Embryonic facial prominence (tissue), 1 donor: ENCODE data around the gene NUAK1.
"Not testable (repeated sequence)": the region's sequence is repeated elsewhere in the genome, so short reads cannot be mapped to it uniquely, and the experiment has no call there.

Source experiments
- DNase-seq: peaks from one replicate; pipeline ENCODE4 v3.0.0-alpha.2; 2016; ENCODE audit errors: extremely low spot score

The NUAK1 gene

GRCh38 chr12:106033161-106033675 lies 105.5 kb downstream of the NUAK1 start:
- no peak for DNase-seq

GRCh38 chr12:106032623-106032925 lies 106.2 kb downstream of the NUAK1 start:
- no peak for DNase-seq

- DNase-seq = no peak
Measured at GRCh38 chr12:106031761-106032622, 106.8 kb downstream of the NUAK1 start.

GRCh38 chr12:106030210-106031071 lies 108.3 kb downstream of the NUAK1 start:
- DNase-seq = no peak

- DNase-seq = no peak
Measured at GRCh38 chr12:106029532-106029931, 109.2 kb downstream of the NUAK1 start.

- DNase-seq = no peak
Measured at GRCh38 chr12:106027911-106028310, 110.8 kb downstream of the NUAK1 start.

DNA sequence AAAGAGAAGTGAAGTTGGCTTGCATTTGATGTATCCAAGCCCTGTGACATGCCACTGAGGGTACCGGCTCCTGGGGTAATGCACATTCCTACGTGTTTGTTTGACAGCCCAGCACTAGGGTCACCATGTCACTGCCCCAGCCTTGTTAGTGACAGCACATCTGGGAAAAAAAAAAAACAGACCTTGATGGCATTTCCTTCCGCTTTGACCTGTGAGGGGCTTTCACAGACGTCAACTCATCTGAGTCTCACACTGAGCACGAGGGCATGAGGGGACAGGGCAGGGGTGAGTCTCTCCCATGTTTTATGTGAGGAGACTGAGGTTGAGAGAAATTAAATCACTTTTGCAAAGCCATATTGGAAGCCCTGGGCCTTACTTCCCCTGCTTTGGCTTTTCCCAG lies 111.5 kb downstream of the NUAK1 start:
- no peak for DNase-seq

GRCh38 chr12:106025129-106025528 lies 113.6 kb downstream of the NUAK1 start:
- no peak for DNase-seq

DNA sequence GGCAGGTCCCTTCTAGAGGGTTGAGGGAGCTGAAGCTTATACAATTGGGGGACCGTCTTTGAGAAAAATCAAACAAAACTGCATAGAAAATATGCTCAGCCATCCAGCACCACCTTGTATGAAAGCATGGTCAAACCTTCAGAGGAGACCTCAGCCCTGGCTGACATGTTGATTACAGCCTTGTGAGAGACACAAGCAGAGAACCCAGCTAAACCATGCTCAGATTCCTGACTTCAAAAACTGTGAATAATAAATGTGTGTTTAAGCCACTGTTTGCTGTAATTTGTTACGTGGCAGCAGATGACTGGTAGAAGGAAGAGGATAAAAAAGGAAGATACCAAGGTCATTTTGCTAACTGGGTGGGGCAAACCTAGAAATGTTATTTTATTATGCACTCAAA lies 115.7 kb downstream of the NUAK1 start:
- DNase-seq = no peak

DNA sequence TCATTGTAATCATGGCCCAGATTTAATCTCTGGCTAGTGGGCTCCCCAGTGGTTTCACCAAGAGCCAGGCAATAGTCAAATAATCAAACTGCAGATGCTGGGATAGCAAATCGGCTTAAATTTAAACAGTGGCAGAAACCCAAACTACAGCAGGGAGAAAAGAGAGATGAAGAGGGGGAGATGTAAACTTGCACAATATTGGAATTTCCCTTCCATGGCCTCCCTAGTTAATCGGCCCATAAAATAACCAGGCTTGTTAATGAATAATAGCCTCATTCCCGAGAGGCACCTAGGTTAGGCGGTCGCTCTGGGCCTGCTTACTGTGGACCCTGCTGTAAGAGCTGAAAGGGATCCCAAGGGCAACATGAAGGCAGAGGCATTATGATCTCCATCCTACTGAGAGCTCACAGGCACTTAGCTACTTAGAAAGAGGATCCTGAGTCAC lies 116.2 kb downstream of the NUAK1 start:
- DNase-seq = no peak

- DNase-seq = no peak
Measured at GRCh38 chr12:106021516-106021915, 117.2 kb downstream of the NUAK1 start.

DNA sequence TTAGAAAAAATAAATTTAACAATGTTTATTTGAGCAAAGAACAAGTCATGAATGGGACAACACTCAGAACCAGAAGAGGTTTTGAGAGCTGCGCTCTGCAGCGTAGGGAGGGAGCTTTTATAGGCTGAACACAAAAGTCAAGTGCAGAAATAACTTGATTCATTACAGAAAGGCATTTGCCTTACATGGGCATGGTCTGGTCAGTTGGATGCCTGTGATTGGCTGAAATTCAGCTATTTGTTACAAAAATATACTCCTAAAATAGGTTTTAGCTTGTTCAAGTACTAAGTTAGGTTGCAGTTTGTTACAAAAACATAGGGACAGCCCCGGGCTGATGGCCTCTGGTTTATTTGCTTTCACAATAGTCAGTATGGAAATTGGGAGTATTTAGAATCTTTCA lies 118.0 kb downstream of the NUAK1 start:
- no peak for DNase-seq

GRCh38 chr12:106019144-106019543 lies 119.6 kb downstream of the NUAK1 start:
- DNase-seq = no peak

DNA sequence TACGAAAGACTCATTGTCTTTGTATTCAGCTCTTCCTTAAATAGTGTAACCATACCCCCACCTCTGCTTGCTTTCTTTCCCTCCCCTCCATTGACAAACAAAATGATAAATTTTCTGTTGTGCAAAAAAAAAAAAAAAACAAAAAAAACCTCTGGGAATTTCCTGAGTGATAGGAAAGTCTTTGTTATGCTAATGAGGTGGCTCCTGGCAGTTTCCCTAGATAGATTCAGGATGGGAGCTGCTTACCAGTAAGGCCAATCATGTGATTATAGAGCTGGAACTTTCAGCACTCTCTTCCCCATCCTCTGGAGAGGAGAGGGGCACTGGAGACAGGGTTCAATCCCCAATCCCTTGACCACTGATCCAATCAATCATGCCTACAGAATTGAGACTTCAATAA lies 120.5 kb downstream of the NUAK1 start:
- DNase-seq = no peak

- not testable (repeated sequence) for DNase-seq
Measured at GRCh38 chr12:106016601-106017278, 122.0 kb downstream of the NUAK1 start.

- no peak for DNase-seq
Measured at GRCh38 chr12:106015646-106016045, 123.1 kb downstream of the NUAK1 start.

DNA sequence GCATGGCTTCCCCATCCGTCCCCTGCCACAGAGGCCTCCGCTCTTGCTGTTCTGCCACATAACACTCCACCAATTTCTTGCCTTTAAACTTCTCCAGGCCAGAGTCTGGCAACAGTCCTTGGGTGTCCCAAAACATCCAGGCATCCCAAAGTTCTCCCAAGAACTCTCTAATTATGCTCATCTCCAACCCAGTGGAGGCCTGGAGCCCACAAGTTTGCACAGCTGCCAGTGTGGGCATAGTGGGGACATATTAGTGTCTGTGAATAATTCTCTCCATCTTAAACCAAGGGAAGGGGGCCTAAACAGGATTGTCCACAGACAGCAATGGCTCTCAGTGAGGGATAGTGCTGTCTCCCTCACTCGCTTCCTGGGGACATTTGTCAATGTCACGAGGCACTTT lies 124.8 kb downstream of the NUAK1 start:
- DNase-seq = no peak
